Stimulated activated CD8-positive, alpha-beta memory T cell treated with anti-CD3 and anti-CD28 coated beads, Interleukin-4, amount 100 ng/mL, for 1 hour (primary cell): ENCODE results near the gene BBS9.
"Not testable (repeated sequence)": the region's sequence is repeated elsewhere in the genome, so short reads cannot be mapped to it uniquely, and the experiment has no call there.

ENCODE experiments used
- DNase-seq, 2 donors: peaks; one replicate each; pipeline ENCODE4 v3.0.0-alpha.2; 2020; ENCODE audit warnings: low read depth in 2 of 2, low spot score in 1 of 2

BBS9 gene

DNA sequence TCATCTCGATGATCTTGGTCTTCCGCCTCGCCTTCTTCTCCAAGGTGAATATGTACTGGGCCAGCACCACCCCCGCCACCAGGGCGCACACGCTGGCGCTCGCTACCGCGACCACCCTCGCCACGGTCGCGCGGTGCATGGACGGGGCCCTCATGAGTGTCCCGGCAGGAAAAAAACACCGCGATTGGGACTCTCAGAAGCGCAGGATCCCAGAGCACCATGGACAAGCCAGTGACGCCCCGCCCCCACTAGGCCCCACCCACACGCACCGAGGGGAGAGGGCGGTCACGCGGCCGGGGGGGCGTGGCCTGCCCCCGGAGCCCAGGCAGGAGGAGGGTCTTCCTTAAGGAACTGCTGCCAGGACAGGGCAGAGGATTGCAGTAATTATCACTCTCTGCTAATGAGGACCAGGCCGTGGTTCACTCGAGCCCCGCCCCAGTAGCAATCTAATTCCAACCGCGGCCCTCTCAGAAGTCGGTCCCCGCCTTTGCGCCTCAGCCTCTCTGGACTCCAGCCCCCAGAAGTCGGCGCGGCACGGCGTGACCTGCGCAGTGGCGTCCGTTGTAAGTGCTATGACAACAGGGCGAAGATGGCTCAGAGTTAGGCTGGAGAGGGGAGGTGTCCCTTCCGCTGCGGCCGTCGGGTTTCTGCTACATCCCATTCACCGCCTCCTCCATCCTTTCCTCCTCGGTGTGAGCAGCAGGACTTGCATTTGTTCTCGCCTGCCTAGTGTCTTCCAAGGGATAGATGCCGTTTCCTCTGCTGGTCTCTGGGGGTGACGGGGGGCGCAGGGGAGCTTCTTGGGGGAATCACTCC, at the start of gene BBS9:
Gene BBS9 (plus strand): TSS at position 575 of the 816 bp plus-strand sequence. CDS start 16,689 bp downstream, outside the sequence.
- DNase-seq, result peak; percentile 81 to 82

DNA sequence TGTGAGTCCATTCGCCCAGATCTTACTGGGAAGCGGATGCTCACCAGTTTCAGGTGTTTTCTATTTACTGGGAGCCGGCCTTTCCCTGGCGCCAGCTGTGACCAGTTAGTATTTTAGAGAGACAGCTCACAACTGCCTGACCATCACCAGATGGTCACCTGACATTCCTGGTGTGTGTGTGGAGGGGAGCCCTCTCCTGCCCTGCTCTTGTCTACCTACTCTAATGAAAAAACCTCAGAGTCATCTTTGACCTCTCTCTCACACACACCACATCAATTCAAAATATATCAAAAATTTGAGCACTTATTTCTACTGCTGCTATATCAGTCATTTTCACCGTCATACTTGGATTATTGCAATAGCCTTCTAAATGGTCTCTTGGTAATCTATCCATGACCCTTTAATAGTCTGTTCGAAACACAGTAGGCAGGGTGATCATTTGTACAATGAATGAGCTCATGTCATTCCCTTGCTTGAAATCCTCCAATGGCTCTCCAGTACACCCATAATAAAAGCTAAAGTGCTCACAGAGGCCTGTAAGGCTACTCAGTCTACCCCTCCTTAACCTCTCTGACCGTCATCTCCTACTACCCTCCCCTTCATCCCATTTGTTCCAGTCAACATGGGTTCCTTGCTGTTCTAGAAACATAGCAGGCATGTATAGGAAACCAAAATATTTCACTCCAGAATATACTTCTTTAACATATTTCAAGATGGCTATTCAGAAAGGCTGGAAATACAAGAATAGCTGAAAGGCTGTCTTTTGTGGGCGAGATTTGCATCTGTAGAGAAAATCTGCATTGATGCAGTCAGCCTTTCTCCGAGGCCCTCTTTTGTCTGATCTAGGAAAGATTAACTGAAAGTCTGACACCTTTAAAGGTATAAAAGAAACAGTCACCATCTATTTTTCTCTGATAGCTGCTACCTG, 49.3 kb upstream of the BBS9 start:
- DNase-seq, result no peak

DNA sequence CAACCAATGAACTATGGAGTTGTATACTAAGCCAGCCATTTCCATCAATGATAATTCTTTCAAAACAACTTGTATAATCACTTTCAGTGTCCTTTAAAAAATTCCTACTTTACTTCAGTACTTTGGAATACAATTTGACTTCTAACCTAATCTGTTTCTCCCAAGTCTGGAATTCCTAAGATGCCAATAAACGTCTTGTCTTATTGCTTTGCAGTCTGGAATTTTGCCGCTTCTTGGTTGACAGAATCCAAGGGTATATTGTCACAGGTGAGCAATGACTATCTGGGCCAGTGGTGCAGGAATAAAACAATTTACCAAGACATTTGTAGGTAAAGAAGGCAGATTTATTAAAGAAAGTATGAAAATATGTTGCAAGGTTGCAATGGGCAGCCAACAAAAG, 42.0 kb upstream of the BBS9 start:
- DNase-seq, result no peak

DNA sequence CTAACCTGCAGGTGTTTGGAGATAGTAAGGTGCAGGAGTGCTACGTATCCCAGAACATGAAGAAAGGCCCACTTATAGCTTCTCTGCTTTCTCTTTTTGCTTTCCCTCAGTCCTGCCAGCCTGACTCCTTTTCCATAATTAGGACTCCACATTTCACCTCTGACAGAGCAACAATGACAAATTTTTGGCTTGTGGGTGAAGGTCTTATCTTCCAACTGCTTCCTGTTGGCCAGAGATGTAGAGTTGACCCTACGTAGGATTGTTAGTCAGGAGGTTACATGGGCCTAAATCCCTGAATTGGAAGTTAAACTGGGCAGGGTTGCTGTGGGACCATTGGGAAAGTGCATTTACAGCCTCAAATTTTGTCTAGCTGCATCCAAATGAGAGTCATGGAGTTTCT, 41.5 kb upstream of the BBS9 start:
- DNase-seq, result no peak

DNA sequence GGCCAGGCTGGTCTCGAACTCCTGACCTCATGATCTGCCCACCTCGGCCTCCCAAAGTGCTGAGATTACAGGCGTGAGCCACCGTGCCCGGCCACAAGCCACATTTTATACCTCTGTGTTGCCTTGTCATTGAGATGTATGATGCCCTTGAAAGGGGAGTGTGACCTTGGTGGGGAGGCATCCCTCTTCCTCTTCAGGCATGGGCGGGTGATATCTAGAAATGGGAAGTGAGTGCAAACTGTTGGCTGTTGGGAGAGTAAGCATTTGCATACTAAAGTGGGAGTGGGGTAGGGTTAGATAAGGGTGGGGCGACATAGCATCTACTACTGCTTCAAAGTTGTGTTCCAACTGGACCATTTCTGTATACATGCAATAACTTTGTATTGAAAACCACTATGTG, 40.2 kb upstream of the BBS9 start:
- DNase-seq, result no peak

DNA sequence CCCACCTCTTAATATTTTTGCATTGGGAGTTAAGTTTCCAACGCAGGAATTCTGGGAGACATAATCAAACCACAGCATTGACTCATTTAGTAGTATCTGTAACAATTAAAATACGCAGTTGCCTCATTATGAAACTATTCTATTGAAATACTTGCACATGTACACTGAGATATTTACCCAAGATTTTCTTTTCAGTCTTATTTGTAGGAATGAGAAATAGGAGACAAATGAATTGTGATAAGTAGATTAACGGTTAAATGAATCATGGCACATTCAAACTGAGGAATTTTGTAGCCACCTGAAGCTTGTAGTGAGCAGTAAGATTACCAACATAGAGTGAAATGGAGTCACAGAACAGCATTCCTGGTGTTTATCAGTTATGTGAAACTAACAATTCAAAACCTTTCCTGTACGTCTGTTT, 38.2 kb upstream of the BBS9 start:
- no peak for DNase-seq

DNA sequence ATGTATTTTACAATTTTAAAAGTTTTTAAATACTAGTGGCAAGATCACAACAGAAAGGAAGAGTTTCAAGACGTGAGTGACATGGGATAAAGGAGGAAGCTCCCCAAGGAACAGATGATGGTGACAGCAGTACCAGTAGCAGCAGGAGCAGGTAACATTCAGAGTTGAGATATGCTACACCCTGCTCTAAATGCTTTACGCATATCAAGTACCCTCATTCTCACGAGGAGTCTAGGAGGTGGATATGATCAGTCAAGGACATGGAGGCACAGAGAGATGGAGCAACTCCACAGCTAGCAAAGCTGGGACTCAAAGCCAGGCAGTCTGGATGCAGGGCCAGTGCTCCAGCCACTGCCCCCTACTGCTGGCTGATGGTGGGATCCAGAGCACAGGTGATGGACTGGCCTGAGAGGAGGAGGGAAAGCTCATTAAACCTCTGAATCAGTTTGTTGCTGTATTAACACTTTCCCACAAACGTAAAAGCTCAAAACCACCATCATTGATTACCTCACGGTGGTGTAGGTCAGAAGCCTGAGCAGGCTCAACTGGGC, 37.6 kb upstream of the BBS9 start:
- no peak for DNase-seq

DNA sequence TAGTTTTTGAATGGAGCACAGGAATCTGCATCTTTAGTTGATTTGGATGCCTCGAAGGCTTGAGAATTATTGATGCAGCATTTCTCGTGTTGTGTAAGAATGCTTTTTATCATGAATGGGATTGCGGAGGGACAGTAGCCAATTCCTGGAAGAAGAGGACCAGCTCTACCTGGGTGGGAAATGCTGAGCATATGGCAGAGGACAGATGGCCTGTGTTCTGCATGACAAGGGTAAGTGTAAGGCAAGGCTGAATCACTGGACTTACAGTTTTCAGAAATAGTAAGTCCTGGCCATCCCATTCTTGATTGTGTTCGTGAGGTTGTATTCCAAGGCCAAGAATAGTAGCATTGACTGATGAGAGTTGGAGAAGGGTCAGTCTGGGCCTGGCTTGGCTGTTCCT, 36.1 kb upstream of the BBS9 start:
- no peak for DNase-seq

DNA sequence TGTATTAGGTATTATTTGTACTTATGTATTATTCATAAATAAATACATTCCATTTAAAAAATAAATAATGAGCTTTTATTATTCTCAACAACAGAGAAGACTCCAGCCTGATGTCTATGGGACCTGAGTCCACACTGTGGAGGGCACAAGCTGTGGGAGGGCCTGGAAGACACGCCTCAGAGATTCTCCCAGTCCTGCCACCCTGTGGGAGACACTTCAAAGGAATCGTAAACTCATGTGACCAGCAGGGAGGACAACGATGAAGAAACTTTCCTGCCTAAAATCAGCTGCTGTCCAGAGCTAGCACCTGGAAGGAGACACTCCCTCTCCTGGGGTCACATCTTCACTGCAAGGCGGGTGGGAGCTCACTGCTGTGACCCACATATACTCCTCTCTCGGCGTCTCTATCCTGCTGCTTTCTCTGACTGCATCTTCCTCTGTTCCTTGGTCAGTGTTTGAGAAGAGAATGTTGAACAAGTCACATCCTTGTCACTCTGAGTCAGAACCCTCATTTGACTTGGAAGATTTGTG, 34.6 kb upstream of the BBS9 start:
- not testable (repeated sequence) for DNase-seq

DNA sequence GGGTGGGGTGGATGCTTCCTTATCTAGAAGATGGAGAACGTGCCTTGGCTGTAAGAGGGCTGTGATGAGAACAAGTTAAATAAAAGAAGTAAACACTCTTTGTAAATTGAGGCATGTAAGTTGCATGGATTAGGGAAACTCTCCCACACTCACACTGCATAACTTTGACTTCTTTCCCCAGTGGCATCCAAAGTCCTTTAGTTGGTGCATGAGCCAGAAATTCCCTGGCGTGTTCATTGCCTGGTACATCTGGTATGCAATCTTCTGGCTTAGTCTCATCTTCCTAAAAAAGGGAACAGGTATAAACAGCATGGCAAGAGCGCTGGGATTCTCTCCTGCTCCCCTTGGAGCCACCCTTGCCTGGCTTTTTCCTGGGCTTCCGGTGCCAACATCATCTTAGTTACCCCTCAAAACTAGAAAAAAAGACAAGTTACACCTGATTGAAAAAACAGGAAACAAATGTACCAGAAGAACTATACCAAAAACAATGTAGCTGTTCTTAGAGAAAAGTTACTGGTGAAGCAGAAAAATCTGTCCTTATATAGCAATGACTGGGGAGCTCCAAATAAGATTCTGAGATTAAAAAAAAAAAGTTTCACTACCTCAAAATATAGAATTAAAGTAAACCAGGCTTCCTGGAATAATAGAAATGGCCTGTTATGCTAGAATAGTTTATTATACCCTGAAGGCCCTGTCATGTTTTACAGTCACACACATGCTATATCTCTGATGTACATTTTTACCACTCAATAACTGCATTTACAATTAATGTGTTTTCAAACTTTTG, 30.0 kb upstream of the BBS9 start:
- DNase-seq, result no peak

DNA sequence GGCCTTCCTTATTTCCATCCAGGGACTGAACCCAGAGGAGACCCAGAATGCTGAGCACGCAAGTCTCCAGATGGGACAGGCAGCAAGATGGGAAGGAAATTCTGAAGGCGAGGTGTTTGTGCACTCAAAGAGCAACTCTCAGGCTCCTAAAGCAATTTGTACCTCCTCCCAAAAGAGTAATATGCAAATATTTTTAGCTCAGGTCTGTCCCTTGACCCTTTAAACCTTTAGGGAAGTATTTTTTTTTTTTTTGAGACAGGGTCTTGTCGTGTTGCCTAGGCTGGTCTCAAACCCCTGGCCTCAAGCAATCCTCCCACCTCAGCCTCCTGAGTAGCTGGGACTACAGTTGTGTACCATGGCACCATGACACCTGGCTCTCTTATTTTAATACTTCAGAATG, 28.6 kb upstream of the BBS9 start:
- DNase-seq, result no peak

DNA sequence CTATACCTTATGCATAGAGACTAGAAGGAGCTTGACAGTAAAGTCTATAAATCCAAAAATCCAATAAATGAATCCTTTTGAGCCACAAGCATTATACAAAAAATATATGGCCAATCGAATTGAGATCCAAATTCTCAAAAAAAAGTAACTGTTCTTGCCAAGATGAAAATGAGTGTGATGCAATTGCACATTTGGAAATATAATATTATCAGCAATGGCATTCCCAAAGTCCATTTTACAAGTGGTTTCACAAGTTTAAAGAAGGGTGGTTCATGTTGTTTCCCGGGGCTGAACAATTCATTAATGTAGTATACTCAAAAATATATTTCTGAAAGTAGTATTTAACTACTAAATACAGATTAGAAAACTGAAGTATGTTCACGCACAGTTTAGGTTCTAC, 27.5 kb upstream of the BBS9 start:
- no peak for DNase-seq

DNA sequence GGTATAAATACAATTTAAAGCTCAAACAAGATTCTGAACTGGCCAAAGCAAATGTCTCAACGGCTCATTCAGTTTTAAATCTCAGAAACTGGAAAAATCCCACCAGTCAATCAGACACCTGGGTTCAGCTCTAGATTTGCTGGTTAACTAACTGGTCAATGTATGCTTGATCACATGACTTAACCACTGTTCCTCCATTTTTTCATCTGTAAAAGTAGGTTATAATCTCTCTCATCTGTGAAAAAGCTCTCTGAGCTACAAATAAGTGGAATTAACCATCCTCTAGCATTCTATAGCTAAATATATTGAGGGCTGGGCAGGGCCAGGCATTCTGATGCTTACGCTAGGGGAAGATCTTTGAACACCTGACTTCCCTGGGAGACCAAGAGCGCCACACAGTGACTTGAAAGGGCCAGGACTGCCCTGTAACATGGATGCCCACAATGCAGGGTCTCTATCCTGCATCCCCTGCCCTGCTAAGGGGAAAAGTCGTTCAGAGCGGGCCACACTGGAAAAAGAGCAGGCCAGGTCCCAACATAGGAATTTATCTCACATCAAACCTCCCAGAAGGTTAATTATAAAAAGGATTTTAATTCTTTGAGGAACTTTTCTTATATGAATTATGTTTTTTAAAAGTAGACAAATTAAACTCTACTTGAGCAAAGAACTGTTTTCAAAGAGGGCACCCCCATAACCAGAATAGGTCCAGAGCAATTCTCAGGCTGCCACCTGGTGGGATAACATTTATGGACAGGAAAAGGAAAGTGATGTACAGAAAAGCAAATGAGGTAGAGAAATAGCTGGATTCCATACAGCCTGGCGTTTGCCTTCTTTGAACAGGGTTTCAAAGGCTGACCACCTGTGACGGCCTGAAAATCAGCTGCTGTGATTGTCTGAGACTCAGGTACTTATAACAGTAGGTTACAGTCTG, 22.0 kb upstream of the BBS9 start:
- no peak for DNase-seq

DNA sequence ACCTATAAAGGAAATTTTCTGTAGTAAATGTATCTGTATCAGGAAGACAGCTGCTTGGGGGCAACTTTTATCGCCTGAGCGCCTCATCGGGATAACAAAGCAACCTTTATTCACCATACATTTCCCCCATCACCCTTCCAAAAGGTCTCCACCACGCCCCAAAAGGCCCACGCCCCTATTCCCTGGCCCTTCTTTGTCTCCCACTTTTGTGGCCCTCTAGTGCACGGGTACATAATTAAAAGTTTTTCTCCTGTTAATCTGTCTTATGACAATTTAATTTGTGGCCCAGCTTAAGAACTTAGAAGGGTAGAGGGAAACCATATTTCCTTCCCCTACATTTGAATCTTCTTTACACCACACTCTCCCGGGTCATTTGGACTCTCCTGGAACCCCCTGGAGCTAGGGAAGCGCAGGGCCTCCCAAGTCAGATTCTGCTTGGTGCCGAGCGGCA, 20.8 kb upstream of the BBS9 start:
- DNase-seq, result no peak

DNA sequence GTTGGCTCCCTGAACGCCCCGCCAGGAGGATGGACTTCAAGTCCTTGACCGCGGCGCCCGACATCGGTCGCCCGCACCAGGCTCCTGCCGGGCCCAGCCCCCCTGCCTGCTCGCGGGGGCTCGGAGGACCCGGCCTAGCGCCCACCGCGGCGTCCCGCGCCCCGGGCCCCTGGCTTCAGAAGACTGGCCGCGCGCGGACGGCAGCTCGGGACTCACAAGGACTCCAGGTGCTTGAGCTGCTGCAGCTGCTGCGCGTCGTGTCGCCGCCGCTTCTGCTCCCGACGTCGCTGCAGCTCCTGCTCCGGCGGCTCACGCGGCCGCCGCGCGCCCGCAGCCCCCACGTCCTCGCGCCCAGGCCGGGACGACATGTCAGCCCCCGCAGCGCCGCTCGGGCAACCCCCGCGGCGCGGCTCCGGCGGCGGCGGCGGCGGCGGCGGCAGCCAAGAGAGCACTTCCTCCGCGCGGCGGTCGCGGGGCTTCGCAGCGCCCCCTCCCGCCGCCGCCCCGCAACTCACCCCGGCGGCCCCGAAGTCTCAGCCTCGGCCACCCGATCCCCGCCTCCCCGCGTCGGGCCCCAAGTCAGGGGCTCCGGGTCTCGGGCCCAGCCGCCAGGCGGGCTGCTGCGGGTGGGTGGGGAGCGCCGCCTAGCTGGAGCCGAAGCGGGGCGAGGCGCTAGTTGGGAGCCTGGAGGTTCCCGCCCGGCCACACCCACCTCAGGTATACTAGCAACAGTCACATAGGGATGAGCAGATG, 20.2 kb upstream of the BBS9 start, which contains the start of gene RP9:
Gene RP9 (minus strand): TSS at position 400 of the 753 bp plus-strand sequence. CDS start 32 bp downstream, at position 368.
- peak; percentile 47 to 54 for DNase-seq

DNA sequence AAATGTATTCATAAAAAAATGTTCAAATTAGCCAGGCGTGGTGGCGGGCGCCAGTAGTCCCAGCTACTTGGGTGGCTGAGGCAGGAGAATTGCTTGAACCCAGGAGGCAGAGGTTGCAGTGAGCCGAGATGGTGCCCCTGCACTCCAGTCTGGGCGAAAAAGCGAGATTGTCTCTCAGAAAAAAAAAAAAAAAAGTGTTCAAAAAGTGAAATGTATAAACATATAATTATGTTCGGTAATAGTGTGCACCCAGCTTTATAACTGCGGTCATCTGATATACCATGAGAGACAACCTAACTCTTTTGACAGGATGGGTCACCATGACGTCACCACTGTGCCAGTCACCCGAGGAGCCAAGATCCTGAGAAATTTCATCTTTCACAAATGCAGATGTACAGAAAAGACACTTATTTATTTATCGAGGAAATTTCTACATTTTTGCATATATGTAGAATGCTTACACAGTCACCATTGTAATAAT, 19.6 kb upstream of the BBS9 start:
- no peak for DNase-seq

DNA sequence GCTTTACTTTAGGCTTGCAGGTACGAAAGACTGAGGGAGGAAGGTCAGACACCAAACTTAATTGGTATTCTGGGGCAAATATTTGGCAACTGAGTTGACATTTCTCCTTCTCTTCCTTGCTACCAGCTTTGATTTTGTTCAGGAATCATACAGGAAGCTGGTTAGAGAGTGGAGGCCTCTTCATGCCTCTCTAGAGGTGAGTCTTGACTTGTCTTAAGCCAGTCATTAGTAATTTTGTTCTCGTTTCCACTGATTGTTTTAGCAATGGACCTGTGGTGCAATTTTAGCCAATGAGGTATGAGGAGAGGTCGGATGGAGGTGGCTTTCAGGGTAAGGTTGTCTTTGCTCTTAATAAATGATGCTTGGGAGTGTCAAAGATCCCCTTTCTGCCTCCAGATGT, 17.8 kb upstream of the BBS9 start:
- no peak for DNase-seq

DNA sequence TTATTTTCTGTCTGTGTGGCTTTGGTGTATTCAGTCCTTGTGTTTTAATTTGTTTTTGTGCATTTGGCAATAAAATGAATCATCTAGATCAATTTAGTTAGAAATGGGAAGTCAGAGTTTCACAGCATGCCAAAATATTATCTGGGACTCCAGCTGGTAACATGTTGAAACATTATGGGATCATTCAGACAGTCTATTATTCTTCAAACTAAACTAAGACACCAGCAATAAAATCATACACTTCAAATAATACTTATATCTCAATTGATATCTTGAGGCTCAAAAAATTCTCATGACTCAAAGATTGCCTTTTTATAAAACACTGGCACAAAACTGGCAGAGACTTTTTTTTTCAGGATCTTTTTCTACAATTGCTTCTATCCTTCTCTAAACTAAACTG, 14.4 kb upstream of the BBS9 start:
- no peak for DNase-seq

DNA sequence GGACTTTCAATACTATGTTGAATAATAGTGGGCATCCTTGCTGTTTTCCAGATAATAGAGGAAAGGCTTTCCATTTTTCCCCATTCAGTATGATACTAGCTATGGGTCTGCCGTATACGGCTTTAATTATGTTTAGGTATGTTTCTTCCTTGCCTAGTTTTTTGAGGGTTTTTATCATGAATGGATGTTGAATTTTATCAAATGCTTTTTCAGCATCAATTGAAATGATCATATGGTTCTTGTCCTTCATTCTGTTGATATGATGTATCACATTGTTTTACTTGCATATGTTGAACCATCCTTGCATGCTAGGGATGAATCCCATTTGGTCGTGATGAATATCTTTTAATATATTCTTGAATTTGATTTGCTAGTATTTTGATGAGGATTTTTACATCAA, 11.0 kb upstream of the BBS9 start:
- DNase-seq, result no peak
